Cardiac atrium fibroblast (primary cell): ENCODE results near the gene ORAI3. TPM values are rescaled to one million over a fixed set of nuclear protein-coding genes. Genes with fewer than 3 reads are reported as not detected.

Experiments used
- total RNA-seq: library from RNA; depleted of rRNA; stranded (reverse); fragments of >200 nt; gene quantifications from 2 replicates; pipeline ENCODE4 v1.2.3, GENCODE V29; 2015

ORAI3 gene
- total RNA-seq, result 23.8 and 44.4 TPM in 2 replicates

GRCh38 chr16:30948667-30949649 is at the start of gene ORAI3:
Gene ORAI3, plus strand, starts transcription at chr16:30949068. Its CDS starts 222 bp downstream, at chr16:30949290.

DNA sequence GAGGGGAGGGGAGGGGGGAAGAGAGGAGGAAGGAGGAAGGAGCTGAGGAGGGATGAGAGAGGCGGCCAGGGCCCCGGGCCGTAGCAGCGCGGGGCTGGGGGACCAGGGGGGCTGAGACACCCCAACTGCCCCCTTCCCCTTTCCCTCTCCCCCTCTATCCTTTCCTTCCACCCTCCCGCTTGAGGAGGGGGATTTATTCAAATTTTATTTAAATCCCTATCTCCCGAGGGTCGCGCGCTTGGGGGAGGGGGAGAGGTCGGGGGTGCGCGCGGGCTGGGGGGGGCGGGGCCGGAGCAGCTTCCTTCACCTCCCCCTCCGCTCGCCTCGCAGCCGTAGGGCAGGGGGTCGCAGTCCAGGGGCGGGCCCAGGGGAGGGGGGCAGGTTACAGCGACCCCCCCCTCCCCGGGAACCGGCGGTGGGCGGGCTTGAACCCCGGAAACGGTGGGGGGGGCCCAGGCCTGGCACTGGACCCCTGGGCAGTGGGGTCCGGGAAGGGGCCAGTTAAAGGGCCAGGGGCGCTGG is 25.3 kb upstream of the ORAI3 start, which contains the start of gene FBXL19:
FBXL19 (plus strand) TSS at position 19 of the 522 bp plus-strand sequence. CDS start 2,183 bp downstream, outside the sequence.

DNA sequence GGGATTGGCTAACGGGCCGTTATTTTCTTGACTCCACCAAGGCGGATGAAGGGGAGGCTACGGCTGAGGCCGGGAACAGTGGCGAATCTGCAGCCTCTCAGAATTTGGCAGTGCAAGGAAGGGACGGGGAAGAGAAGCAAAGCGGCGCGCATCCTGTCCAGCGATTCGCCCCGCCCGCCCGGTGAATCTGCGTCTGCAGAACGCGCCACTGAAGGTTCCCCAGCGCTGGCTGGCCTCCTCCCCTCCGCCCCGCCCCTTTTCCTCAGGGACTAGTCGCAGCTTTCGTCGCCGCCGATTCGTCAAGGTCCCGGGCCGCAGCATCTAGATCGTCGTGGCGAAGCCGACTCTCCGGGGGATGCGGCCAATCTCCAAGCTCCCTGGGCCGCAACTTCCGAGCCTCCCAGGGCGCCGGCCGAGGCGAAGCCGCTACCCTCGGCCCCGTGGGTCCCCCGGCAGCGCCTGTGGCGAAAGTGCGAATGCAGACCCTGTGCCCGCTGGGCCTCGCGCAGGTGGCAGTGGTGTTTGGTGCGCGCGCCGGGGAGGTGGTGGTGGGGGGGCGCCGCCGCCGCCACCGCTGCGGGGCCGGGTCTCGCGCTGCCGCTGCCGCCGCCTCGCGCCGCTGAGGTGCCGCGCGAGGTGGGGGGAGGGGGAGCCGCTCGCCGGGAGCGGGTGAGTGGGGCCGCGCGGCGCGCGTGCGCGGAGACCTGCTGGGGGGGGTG is 8.7 kb downstream of the ORAI3 start, which contains the start of gene SETD1A:
SETD1A (plus strand) TSS at position 299 of the 719 bp plus-strand sequence. CDS start 978 bp downstream, outside the sequence.

GRCh38 chr16:30984669-30985400 is 36.0 kb downstream of the ORAI3 start, which contains the start of gene HSD3B7:
Gene HSD3B7, plus strand, starts transcription at chr16:30985207. Its CDS starts 452 bp downstream, at chr16:30985659.

Other genes starting within 250 kb of the ORAI3 start
- 10.8 and 13.1 TPM in 2 replicates for gene SRCAP, start 249.9 kb upstream of the ORAI3 start, total RNA-seq
- 14.4 and 18.3 TPM in 2 replicates for gene PHKG2, start 200.6 kb upstream of the ORAI3 start, total RNA-seq
- 2.1 TPM in 1 of 2 replicates, not detected in the other for gene CFAP119, start 187.0 kb upstream of the ORAI3 start, total RNA-seq
- 56.7 and 58.8 TPM in 2 replicates for gene RNF40, start 186.7 kb upstream of the ORAI3 start, total RNA-seq
- gene ZNF629, start 161.9 kb upstream of the ORAI3 start, total RNA-seq, result 12.1 and 12.8 TPM in 2 replicates
- gene BCL7C, start 55.0 kb upstream of the ORAI3 start, total RNA-seq, result 39.0 and 40.1 TPM in 2 replicates
- 0.54 and 0.81 TPM in 2 replicates for gene CTF1, start 52.5 kb upstream of the ORAI3 start, total RNA-seq
- gene FBXL19, start 25.5 kb upstream of the ORAI3 start, total RNA-seq, result 15.2 and 21.5 TPM in 2 replicates
- 3.1 and 4.5 TPM in 2 replicates for gene SETD1A, start 8.7 kb downstream of the ORAI3 start, total RNA-seq
- 6.8 and 11.6 TPM in 2 replicates for gene HSD3B7, start 36.1 kb downstream of the ORAI3 start, total RNA-seq
- gene STX1B, start 61.6 kb downstream of the ORAI3 start, total RNA-seq, result 0.16 and 0.18 TPM in 2 replicates
- 22.9 and 25.9 TPM in 2 replicates for gene STX4, start 84.5 kb downstream of the ORAI3 start, total RNA-seq
- 9.2 and 15.9 TPM in 2 replicates for gene ZNF668, start 125.2 kb downstream of the ORAI3 start, total RNA-seq
- 12.6 and 24.2 TPM in 2 replicates for gene ZNF646, start 125.4 kb downstream of the ORAI3 start, total RNA-seq
- gene PRSS53, start 139.9 kb downstream of the ORAI3 start, total RNA-seq, result 2.6 and 6.1 TPM in 2 replicates
- gene VKORC1, start 145.7 kb downstream of the ORAI3 start, total RNA-seq, result 264 and 274 TPM in 2 replicates
- gene BCKDK, start 159.3 kb downstream of the ORAI3 start, total RNA-seq, result 80.5 and 118 TPM in 2 replicates
- gene KAT8, start 168.6 kb downstream of the ORAI3 start, total RNA-seq, result 17.3 and 29.5 TPM in 2 replicates
- gene PRSS8, start 186.7 kb downstream of the ORAI3 start, total RNA-seq, result not detected in 2 replicates
- gene PRSS36, start 201.0 kb downstream of the ORAI3 start, total RNA-seq, result not detected in 2 replicates
- gene FUS, start 231.1 kb downstream of the ORAI3 start, total RNA-seq, result 34.0 and 54.2 TPM in 2 replicates